ENCODE measurements around the gene CX3CL1. TPM values are rescaled to one million over a fixed set of nuclear protein-coding genes. Genes with fewer than 3 reads are reported as not detected.
A peak's percentile ranks its signal among the peaks of the same experiment; 100 is the strongest.

The CX3CL1 gene
- total and polyA plus RNA-seq, 10 of the 15 experiments (the other 5 are each of a cell fraction or from before 2014, with no cell fraction given) = 0.03 to 1.2 (median 0.46) TPM

DNA sequence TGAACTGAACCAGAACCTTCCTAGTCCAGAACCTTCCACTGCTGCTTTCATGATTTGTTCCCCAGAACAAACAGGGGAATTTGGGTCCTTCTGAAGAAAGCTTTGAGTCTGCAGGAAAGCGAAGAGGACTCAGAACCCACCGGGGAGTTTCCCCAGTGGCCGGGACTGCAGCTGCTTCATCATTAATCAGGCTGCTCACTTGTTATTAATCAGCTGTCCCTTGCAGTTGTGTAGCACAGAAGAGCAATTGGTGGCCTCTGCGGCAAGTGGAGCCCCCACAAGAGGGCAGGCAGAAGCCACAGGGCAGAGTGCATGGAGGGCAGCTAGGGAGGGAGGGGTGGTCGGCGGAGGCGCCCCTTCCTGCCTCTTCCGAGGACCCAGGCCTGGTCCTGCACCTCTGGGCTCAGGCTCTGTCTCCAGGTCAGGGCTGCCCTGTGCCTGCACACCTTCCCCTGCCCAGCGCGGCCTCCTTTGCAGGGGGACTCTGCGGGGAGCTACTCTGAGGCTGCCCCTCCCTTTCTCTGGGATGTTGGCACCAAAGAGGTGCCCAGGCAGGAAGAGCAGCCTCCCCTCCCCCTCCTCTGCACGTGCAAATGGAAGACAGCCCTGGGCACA lies 39.2 kb downstream of the CX3CL1 start (continued):
- TF ChIP-seq NKRF (conservative IDR thresholded peaks at IDR 0.05) = no peak

GRCh38 chr16:57412584-57412983 lies 40.3 kb downstream of the CX3CL1 start:
- DNase-seq (ENCODE audit: low read depth, low spot score) (no peak), FAIRE-seq (no peak), ATAC-seq (no peak)
- POLR2A ChIA-PET = interaction anchor here (1.5 to 1.9 kb wide), 3 partner anchors 11 to 35 kb away, joined by 7 to 13 read pairs (median 9); no protein-coding TSS in a partner anchor
- Histone ChIP-seq H3K36me3 (ENCODE audit: control insufficient read depth in 2 of 2, insufficient read depth in 2 of 2, low read length in 1 of 2) (no peaks in the 10 kb centered on the region), H3K9ac (ENCODE audit: control insufficient read depth, insufficient read depth, low read length) (no peak overlapping the region), H3K27ac (ENCODE audit: control insufficient read depth, insufficient read depth) (no peak overlapping the region; the same call in 1 of the 2 replicates), H3K4me3 (no peak overlapping the region), H3K27me3 (replicated peaks in 1 of 2; ENCODE audit: control insufficient read depth in 2 of 2, insufficient read depth in 2 of 2, low read length in 1 of 2) (no peaks in the 10 kb centered on the region), H3K4me2 (ENCODE audit: control insufficient read depth, insufficient read depth) (peak overlapping the region; percentile 65; the same call in 1 of the 2 replicates), H4K20me1 (ENCODE audit: control insufficient read depth, insufficient read depth) (no peaks in the 10 kb centered on the region), H3K79me2 (ENCODE audit: control insufficient read depth, insufficient read depth, low read length) (no peaks in the 10 kb centered on the region), H3K4me1 (ENCODE audit: control insufficient read depth, insufficient read depth, low read length) (peaks cover 49% of the 10 kb centered on the region), H2AFZ (ENCODE audit: control insufficient read depth, low read depth, low read length) (no peak overlapping the region), H3K9me3 (replicated peaks; ENCODE audit: control insufficient read depth, insufficient read depth, low read length) (no peaks in the 10 kb centered on the region)
- CTCF ChIA-PET = interaction anchor here (0.6 to 14.6 kb wide), 13 partner anchors 11 to 111 kb away, joined by 3 to 632 read pairs (median 4); partner anchors contain the start of gene CX3CL1
- SMC1A ChIA-PET (ENCODE audit: uncharacterized antibody, unreplicated experiment) = interaction anchor here (0.7 to 4.5 kb wide), 14 partner anchors 8 to 110 kb away, joined by 3 to 93 read pairs (median 4); partner anchors contain the start of gene CCL17
- TF ChIP-seq USF2 (IDR thresholded peaks at IDR 0.05; ENCODE audit: borderline replicate concordance, low read depth, low read length) = no peak
- no peak for TF ChIP-seq RAD51 (IDR thresholded peaks at IDR 0.05)
- TF ChIP-seq TCF7 (IDR thresholded peaks at IDR 0.05; ENCODE audit: borderline replicate concordance) = no peak
- TF ChIP-seq KDM1A (IDR thresholded peaks at IDR 0.05; ENCODE audit: borderline replicate concordance) = no peak
- TF ChIP-seq NR2C1 (IDR thresholded peaks at IDR 0.05) = no peak
- no peak for TF ChIP-seq BMI1 (IDR thresholded peaks at IDR 0.05; ENCODE audit: borderline replicate concordance)
- no peak for TF ChIP-seq PKNOX1 (IDR thresholded peaks at IDR 0.05)
- no peak for TF ChIP-seq HDGF (IDR thresholded peaks at IDR 0.05)
- TF ChIP-seq, protein P1, sequence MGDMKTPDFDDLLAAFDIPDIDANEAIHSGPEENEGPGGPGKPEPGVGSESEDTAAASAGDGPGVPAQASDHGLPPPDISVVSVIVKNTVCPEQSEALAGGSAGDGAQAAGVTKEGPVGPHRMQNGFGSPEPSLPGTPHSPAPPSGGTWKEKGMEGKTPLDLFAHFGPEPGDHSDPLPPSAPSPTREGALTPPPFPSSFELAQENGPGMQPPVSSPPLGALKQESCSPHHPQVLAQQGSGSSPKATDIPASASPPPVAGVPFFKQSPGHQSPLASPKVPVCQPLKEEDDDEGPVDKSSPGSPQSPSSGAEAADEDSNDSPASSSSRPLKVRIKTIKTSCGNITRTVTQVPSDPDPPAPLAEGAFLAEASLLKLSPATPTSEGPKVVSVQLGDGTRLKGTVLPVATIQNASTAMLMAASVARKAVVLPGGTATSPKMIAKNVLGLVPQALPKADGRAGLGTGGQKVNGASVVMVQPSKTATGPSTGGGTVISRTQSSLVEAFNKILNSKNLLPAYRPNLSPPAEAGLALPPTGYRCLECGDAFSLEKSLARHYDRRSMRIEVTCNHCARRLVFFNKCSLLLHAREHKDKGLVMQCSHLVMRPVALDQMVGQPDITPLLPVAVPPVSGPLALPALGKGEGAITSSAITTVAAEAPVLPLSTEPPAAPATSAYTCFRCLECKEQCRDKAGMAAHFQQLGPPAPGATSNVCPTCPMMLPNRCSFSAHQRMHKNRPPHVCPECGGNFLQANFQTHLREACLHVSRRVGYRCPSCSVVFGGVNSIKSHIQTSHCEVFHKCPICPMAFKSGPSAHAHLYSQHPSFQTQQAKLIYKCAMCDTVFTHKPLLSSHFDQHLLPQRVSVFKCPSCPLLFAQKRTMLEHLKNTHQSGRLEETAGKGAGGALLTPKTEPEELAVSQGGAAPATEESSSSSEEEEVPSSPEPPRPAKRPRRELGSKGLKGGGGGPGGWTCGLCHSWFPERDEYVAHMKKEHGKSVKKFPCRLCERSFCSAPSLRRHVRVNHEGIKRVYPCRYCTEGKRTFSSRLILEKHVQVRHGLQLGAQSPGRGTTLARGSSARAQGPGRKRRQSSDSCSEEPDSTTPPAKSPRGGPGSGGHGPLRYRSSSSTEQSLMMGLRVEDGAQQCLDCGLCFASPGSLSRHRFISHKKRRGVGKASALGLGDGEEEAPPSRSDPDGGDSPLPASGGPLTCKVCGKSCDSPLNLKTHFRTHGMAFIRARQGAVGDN (IDR thresholded peaks at IDR 0.05) = no peak
- TF ChIP-seq STAT1 (conservative IDR thresholded peaks at IDR 0.05) = no peak
- in situ Hi-C loops (cut with MboI) = no loop called here
- BruUV-seq (replicated peaks) = no TSS peak
- intact Hi-C loops (cut with micrococcal nuclease; ENCODE audit: unreplicated experiment) = loop anchor here (2.0 kb wide), 1 partner anchor 24 kb away; no protein-coding TSS in a partner anchor
- RAD21 ChIA-PET (ENCODE audit: unreplicated experiment) = interaction anchor here (0.9 to 6.9 kb wide), 15 partner anchors 11 to 189 kb away, joined by 3 to 87 read pairs (median 5); partner anchors contain the start of gene CX3CL1
- 71% methylated on average over 9 of the region's 9 CpGs for WGBS (ENCODE audit: insufficient coverage, insufficient replicate concordance, low lambda C conversion rate, missing lambda C conversion rate)
